Skeletal muscle satellite cell (primary cell): ENCODE measurements around the gene XIRP2.
"Not testable (repeated sequence)": the region's sequence is repeated elsewhere in the genome, so short reads cannot be mapped to it uniquely, and the experiment has no call there.

ENCODE experiments used
- H3K27me3 ChIP-seq: 2 replicates; pipeline ENCODE4 v1.7.0; 2013; ENCODE audit warnings: low read length; ENCODE audit not compliant: control insufficient read depth, insufficient read depth
- H3K36me3 ChIP-seq: 2 replicates; pipeline ENCODE4 v1.7.0; 2013; ENCODE audit warnings: mild to moderate bottlenecking, control low read depth, low read length; ENCODE audit not compliant: insufficient read depth
- H3K4me1 ChIP-seq: 2 replicates; pipeline ENCODE4 v1.7.0; 2013; ENCODE audit warnings: low read length; ENCODE audit not compliant: control insufficient read depth, insufficient read depth
- H3K4me2 ChIP-seq: 2 replicates; pipeline ENCODE4 v1.7.0; 2013; ENCODE audit warnings: mild to moderate bottlenecking, low read length
- H3K4me3 ChIP-seq: 2 replicates; pipeline ENCODE4 v1.7.0; 2013; ENCODE audit warnings: low read length
- H3K9ac ChIP-seq: 2 replicates; pipeline ENCODE4 v1.7.0; 2013; ENCODE audit warnings: mild to moderate bottlenecking, low read depth, low read length, moderate library complexity
- H3K9me3 ChIP-seq: replicated peaks from 2 replicates; pipeline ENCODE4 v1.7.0; 2013; ENCODE audit warnings: mild to moderate bottlenecking, control low read depth, low read length

The XIRP2 gene

DNA sequence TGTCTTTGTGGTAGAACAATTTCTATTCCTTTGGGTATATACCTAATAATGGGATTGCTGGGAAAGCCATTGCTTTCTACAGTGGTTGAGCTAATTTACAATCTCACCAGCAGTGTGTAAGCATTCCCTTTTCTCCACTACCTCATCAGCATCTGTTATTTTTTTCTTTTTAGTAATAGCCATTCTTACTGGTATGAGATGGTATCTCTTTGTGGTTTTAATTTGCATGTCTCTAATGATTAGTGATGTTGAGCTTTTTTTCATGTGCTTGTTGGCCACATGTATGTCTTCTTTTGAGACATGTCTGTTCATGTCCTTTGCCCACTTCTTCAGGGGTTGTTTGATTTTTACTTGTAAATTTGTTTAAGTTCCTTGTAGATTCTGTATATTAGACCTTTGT is 221.4 kb downstream of the XIRP2 start:
- not testable (repeated sequence) for H3K36me3 ChIP-seq, H3K9ac ChIP-seq, H3K27me3 ChIP-seq, H3K4me3 ChIP-seq, H3K4me2 ChIP-seq, H3K4me1 ChIP-seq, H3K9me3 ChIP-seq

DNA sequence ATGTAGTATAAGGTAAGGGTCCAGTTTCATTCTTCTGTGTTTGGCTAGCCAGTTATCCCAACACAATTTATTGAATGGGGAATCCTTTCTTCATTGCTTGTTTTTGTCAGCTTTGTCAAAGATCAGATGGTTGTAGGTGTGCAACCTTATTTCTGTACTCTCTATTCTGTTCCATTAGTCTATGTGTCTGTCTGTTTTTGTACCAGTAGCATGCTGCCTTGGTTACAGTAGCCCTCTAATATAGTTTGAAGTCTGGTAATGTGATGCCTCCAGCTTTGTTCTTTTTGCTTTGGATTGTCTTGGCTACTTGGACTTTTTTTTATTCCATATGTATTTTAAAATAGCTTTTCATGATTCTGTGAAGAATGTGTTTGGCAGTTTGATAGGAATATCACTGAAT is 222.1 kb downstream of the XIRP2 start:
- no peak overlapping the region for H3K4me3 ChIP-seq

DNA sequence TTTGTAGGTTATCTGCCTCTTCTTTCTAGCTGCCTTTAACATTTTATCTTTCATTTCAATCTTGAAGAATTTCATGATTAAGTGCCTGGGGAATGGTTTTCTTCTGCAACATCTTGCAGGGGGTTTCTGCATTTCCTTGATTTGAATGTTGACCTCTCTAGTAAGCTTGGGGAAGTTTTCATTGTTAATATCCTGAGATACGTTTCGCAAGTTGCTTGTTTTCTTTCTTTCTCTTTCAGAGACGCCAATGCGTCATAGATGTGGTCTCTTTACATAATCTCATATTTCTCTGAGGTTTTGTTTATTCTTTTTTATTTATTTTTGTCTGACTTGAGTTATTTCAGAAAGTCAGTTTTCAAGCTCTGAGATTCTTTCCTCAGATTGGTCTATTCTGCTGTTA is 225.7 kb downstream of the XIRP2 start:
- H3K4me1 ChIP-seq, result no peaks in the 10 kb centered on the region
- no peaks in the 10 kb centered on the region for H3K27me3 ChIP-seq
- H3K36me3 ChIP-seq, result no peaks in the 10 kb centered on the region
- H3K9me3 ChIP-seq, result no peaks in the 10 kb centered on the region
- H3K4me2 ChIP-seq, result no peak overlapping the region
- no peak overlapping the region for H3K4me3 ChIP-seq
- no peak overlapping the region for H3K9ac ChIP-seq

More for the DNA sequence above, 222.1 kb downstream of the XIRP2 start:
- H3K9ac ChIP-seq, result no peak overlapping the region
- H3K36me3 ChIP-seq, result no peaks in the 10 kb centered on the region
- no peaks in the 10 kb centered on the region for H3K4me1 ChIP-seq
- no peaks in the 10 kb centered on the region for H3K27me3 ChIP-seq
- no peaks in the 10 kb centered on the region for H3K9me3 ChIP-seq
- H3K4me2 ChIP-seq, result no peak overlapping the region

DNA sequence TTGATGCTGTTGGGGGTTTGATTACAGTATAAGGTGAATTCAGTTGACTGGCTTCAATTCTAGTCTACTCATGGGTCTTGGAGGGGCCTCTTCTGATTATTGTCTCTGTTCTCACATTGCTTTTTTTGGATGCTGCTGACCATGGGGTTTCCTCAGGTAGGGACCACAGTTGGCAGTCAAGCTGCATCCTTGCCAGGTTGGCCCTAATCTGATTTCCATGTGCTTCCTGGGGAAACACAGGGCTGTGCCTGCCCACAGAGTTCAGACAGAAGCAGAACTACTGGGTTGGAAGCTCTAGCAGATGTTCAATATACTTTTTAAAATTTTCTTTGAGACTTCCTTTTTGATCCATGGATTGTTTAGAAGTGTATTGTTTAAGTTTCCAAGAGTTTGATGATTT is 227.3 kb downstream of the XIRP2 start:
- no peaks in the 10 kb centered on the region for H3K4me1 ChIP-seq
- H3K27me3 ChIP-seq, result no peaks in the 10 kb centered on the region
- no peak overlapping the region for H3K9ac ChIP-seq
- no peaks in the 10 kb centered on the region for H3K9me3 ChIP-seq
- H3K36me3 ChIP-seq, result no peaks in the 10 kb centered on the region
- H3K4me2 ChIP-seq, result no peak overlapping the region
- H3K4me3 ChIP-seq, result no peak overlapping the region

GRCh38 chr2:167122389-167122788 is 234.1 kb downstream of the XIRP2 start:
- H3K4me1 ChIP-seq, result no peaks in the 10 kb centered on the region
- H3K27me3 ChIP-seq, result no peaks in the 10 kb centered on the region
- no peak overlapping the region for H3K4me2 ChIP-seq
- no peaks in the 10 kb centered on the region for H3K36me3 ChIP-seq
- no peak overlapping the region for H3K9ac ChIP-seq
- no peak overlapping the region for H3K4me3 ChIP-seq
- H3K9me3 ChIP-seq, result no peaks in the 10 kb centered on the region

DNA sequence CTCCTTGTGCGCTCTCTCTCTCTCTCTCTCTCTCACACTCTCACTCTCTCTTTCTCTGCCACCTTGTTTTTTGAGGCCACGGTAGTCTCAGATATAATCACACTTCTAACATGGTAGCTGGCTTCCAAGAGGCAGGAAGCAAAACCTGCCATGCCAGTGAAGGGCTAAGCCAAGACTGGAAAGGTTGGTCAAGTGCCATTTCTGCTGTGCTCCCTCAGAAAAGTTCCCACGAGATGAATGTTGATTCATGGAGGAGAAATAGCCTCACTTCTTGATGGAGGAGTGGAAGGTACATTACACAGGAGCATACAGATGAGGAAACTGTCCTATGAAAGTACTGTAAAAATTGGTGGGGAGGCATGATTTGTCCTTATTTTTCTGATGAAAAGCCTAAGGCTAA is 237.9 kb downstream of the XIRP2 start:
- Histone ChIP-seq H3K4me3 (no peak overlapping the region), H3K9ac (no peak overlapping the region), H3K9me3 (no peaks in the 10 kb centered on the region), H3K27me3 (no peaks in the 10 kb centered on the region), H3K4me2 (no peak overlapping the region), H3K4me1 (no peaks in the 10 kb centered on the region), H3K36me3 (no peaks in the 10 kb centered on the region)

GRCh38 chr2:167127135-167127534 is 238.9 kb downstream of the XIRP2 start:
- no peaks in the 10 kb centered on the region for H3K27me3 ChIP-seq
- H3K4me3 ChIP-seq, result no peak overlapping the region
- H3K36me3 ChIP-seq, result no peaks in the 10 kb centered on the region
- no peaks in the 10 kb centered on the region for H3K9me3 ChIP-seq
- no peaks in the 10 kb centered on the region for H3K4me1 ChIP-seq
- no peak overlapping the region for H3K4me2 ChIP-seq
- no peak overlapping the region for H3K9ac ChIP-seq

- Histone ChIP-seq H3K4me3 (no peak overlapping the region), H3K9me3 (no peaks in the 10 kb centered on the region), H3K4me2 (no peak overlapping the region), H3K4me1 (no peaks in the 10 kb centered on the region), H3K27me3 (no peaks in the 10 kb centered on the region), H3K36me3 (no peaks in the 10 kb centered on the region), H3K9ac (no peak overlapping the region)
These were observed 239.8 kb downstream of the XIRP2 start for GRCh38 chr2:167128130-167128529.

DNA sequence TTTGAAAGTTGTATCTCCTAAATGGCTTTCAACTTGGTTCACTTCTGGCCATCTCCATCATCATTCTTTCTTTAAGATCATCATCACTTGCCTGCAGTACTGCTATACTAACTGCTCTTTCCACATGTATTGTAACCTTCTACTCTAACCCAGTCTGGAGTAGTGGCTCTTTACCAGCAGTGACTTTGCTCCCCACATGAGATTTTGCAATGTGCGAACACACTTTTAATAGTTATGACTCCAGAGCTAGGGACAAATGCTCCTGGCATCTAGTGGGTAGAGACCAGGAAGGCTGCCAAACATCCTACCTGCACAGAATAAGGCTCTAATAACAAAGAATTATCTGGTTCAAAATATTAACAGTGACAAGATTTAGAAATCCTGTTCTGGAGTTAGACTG is 243.8 kb downstream of the XIRP2 start:
- H3K4me3 ChIP-seq, result no peak overlapping the region
- no peaks in the 10 kb centered on the region for H3K27me3 ChIP-seq
- no peaks in the 10 kb centered on the region for H3K9me3 ChIP-seq
- no peaks in the 10 kb centered on the region for H3K36me3 ChIP-seq
- no peak overlapping the region for H3K9ac ChIP-seq
- peaks cover 34% of the 10 kb centered on the region for H3K4me1 ChIP-seq
- no peak overlapping the region for H3K4me2 ChIP-seq

GRCh38 chr2:167132906-167133555 is 244.8 kb downstream of the XIRP2 start:
- Histone ChIP-seq H3K27me3 (no peaks in the 10 kb centered on the region), H3K4me2 (no peak overlapping the region), H3K9me3 (no peaks in the 10 kb centered on the region), H3K4me3 (no peak overlapping the region), H3K4me1 (peaks cover 41% of the 10 kb centered on the region), H3K36me3 (no peaks in the 10 kb centered on the region), H3K9ac (no peak overlapping the region)

DNA sequence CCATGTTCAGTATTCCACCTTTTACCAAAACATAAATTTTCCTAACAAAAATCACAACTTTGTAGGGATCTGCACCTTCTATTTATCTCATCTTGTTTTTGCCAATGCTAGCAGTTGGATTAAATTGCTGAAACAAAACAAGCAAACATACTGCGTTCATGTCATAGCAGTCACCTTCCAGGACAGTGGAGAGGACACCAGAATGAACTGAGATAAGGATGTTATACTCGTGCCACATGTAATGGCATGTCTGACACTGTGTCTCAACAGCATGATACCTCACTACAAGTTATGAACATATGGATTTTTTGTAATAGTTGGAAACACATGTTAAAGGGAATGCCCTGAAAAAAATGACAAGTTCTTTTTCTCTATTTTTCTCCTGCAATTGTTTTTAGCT is 245.3 kb downstream of the XIRP2 start:
- Histone ChIP-seq H3K4me3 (no peak overlapping the region), H3K4me2 (no peak overlapping the region), H3K4me1 (peaks cover 41% of the 10 kb centered on the region), H3K27me3 (no peaks in the 10 kb centered on the region), H3K36me3 (no peaks in the 10 kb centered on the region), H3K9ac (no peak overlapping the region), H3K9me3 (no peaks in the 10 kb centered on the region)

DNA sequence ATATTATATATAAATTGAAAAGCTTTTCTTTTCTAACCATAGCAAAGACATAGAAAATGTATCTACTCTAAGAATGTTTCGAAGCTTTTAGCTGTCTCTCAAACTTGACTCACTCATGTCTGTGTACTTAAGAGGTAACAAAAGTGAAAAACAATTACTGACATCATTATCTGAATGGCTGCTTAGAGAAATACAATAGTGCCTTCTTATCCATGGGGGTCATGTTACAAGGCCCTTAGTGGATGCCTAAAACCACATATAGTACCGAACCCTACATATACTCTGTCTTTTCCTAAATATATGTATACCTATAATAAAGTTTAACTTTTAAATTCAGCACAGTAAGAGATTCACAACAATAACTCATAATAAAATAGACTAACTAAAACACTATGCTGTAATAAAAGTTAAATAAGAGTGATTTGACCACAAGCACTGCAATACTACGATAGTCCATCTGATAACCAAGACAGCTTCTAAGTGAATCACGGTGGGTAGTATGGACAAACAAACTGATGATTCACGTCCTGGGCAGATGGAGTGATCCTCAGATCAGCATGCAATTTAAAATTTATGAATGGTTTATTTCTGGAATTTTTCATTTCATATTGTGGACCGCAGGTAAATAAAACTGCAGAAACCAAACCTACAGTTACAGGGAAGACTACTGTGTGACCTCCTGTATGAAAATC is 246.2 kb downstream of the XIRP2 start:
- Histone ChIP-seq H3K4me2 (peak overlapping the region; percentile 46), H3K4me3 (no peak overlapping the region), H3K9ac (peak overlapping the region; percentile 18), H3K36me3 (no peaks in the 10 kb centered on the region), H3K27me3 (no peaks in the 10 kb centered on the region), H3K9me3 (no peaks in the 10 kb centered on the region), H3K4me1 (peaks cover 41% of the 10 kb centered on the region)
